Measurements from ENCODE around the gene LGALS3. TPM values are rescaled to one million over a fixed set of nuclear protein-coding genes. Genes with fewer than 3 reads are reported as not detected.
A peak's percentile ranks its signal among the peaks of the same experiment; 100 is the strongest.

LGALS3 gene
- total and polyA plus RNA-seq, 2 experiments from 2014 or later: 33.2 to 60.3 TPM

DNA sequence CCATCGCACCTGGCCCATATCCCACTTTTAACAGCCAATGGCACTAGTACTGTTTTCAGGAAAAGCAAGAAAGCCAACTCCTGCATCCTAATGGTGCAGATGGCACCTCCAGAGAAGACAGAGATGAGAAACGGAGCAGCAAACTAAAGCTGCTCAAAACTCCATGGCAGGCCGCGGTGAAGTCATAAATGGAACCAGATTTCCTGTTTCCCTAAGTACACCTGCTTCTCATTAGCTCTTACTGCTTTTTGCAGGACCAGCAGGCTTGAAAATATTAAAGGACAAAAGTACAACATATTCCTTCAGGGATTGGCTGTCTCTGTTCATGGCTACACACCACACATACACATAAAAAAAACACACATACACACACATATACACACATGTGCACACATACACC is 36.7 kb upstream of the LGALS3 start:
- Histone ChIP-seq H3K4me1 (ENCODE audit: low read depth) (no peaks in the 10 kb centered on the region), H3K4me3 (no peak overlapping the region), H3K36me3 (no peaks in the 10 kb centered on the region), H3K9me3 (ENCODE audit: low read depth) (no peaks in the 10 kb centered on the region), H3K27me3 (no peaks in the 10 kb centered on the region), H3K27ac (no peak overlapping the region)
- DNase-seq (ENCODE audit: low read depth in 1 of 2, low spot score in 1 of 2): no peak
- TF ChIP-seq, protein P1, sequence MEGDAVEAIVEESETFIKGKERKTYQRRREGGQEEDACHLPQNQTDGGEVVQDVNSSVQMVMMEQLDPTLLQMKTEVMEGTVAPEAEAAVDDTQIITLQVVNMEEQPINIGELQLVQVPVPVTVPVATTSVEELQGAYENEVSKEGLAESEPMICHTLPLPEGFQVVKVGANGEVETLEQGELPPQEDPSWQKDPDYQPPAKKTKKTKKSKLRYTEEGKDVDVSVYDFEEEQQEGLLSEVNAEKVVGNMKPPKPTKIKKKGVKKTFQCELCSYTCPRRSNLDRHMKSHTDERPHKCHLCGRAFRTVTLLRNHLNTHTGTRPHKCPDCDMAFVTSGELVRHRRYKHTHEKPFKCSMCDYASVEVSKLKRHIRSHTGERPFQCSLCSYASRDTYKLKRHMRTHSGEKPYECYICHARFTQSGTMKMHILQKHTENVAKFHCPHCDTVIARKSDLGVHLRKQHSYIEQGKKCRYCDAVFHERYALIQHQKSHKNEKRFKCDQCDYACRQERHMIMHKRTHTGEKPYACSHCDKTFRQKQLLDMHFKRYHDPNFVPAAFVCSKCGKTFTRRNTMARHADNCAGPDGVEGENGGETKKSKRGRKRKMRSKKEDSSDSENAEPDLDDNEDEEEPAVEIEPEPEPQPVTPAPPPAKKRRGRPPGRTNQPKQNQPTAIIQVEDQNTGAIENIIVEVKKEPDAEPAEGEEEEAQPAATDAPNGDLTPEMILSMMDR (IDR thresholded peaks at IDR 0.05; ENCODE audit: low read depth, low read length): no peak

GRCh38 chr14:55094292-55095157 is 34.5 kb upstream of the LGALS3 start:
- TF ChIP-seq, protein P1 (IDR thresholded peaks at IDR 0.05; ENCODE audit: low read depth, low read length): no peak
- DNase-seq (ENCODE audit: low read depth in 1 of 2, low spot score in 1 of 2): no peak

DNA sequence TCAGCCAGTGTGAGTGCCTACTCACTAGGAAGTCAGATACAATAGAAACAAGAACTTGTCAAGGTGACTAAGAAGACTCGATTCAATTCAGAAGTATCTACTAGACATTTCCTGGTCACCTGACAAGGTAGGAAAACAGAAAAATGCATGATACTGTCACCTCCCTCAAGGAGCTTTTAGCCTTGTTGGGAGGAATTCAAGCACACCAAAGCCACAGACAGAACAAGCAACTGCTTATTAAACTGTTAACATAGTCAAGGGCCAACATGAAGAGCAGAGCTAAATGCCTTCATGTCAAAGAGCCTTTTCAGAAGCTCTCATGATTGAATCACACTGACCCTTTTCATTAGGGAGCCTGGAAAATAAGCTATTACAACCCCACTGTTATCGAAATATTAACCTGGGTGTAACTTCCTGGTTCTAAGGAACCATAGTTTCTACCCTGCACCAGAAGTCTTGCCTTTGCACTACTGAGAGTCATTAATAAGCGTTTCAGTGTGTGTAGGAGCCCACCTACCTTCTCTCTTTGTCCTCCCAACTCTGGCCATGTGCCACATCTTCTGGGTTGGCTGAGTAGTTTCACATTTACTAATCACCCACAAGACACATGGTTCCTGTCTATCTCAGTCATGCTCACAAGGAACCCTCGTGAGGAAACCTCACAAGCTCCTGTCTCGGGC is 31.0 kb upstream of the LGALS3 start:
- Histone ChIP-seq H3K4me3 (no peak overlapping the region), H3K27ac (no peak overlapping the region)
- TF ChIP-seq, protein P1 (IDR thresholded peaks at IDR 0.05; ENCODE audit: low read depth, low read length): no peak

More at GRCh38 chr14:55094292-55095157, 34.5 kb upstream of the LGALS3 start:
- Histone ChIP-seq H3K4me3 (no peak overlapping the region), H3K4me1 (ENCODE audit: low read depth) (no peaks in the 10 kb centered on the region), H3K36me3 (no peaks in the 10 kb centered on the region), H3K27me3 (no peaks in the 10 kb centered on the region), H3K27ac (no peak overlapping the region), H3K9me3 (ENCODE audit: low read depth) (no peaks in the 10 kb centered on the region)

DNA sequence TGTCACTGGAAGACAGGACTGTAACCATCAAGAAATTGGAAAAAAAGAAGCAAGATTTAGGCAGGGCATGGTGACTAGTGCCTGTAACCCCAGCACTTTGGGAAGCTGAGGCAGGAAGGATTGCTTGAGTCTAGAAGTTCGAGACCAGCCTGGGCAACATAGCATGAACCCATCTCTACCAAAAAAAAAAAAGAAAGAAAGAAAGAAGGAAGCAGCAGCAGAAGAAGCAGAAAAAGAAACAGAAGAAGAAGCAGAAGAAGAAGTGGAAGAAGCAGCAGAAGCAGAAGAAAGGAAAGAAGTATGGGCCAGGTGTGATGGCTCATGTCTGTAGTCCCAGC is 30.5 kb upstream of the LGALS3 start:
- Histone ChIP-seq H3K4me1 (ENCODE audit: low read depth) (peaks cover 15% of the 10 kb centered on the region), H3K4me3 (no peak overlapping the region), H3K27ac (no peak overlapping the region), H3K36me3 (no peaks in the 10 kb centered on the region), H3K27me3 (no peaks in the 10 kb centered on the region), H3K9me3 (ENCODE audit: low read depth) (no peaks in the 10 kb centered on the region)
- DNase-seq (ENCODE audit: low read depth in 1 of 2, low spot score in 1 of 2): no peak
- TF ChIP-seq, protein P1 (IDR thresholded peaks at IDR 0.05; ENCODE audit: low read depth, low read length): no peak

More for the DNA sequence above, 31.0 kb upstream of the LGALS3 start:
- Histone ChIP-seq H3K4me1 (ENCODE audit: low read depth) (peaks cover 10% of the 10 kb centered on the region), H3K36me3 (no peaks in the 10 kb centered on the region), H3K9me3 (ENCODE audit: low read depth) (no peaks in the 10 kb centered on the region), H3K27me3 (no peaks in the 10 kb centered on the region)
- DNase-seq (ENCODE audit: low read depth in 1 of 2, low spot score in 1 of 2): no peak

GRCh38 chr14:55099756-55100155 is 29.3 kb upstream of the LGALS3 start:
- no peaks in the 10 kb centered on the region for H3K36me3 ChIP-seq
- no peak overlapping the region for H3K4me3 ChIP-seq
- H3K27me3 ChIP-seq: no peaks in the 10 kb centered on the region
- peak in 1 of 2 donors; percentile 73 for DNase-seq (ENCODE audit: low read depth in 1 of 2, low spot score in 1 of 2)
- TF ChIP-seq, protein P1 (IDR thresholded peaks at IDR 0.05; ENCODE audit: low read depth, low read length): no peak
- H3K9me3 ChIP-seq (ENCODE audit: low read depth): no peaks in the 10 kb centered on the region
- H3K4me1 ChIP-seq (ENCODE audit: low read depth): peaks cover 17% of the 10 kb centered on the region
- no peak overlapping the region for H3K27ac ChIP-seq
